OCI-LY7 (cell line): ENCODE data around the gene DGAT2.

Experiments used
- EZH2phosphoT487 ChIP-seq: fragments of 200-600 bp; sonication (generic); IDR thresholded peaks from 2 replicates; pipeline ENCODE4 v1.6.1; 2018; ENCODE audit warnings: low read depth, borderline replicate concordance, mild to moderate bottlenecking, mixed run types, antibody characterized with exemption, low read length, moderate library complexity, mixed read lengths
- TF ChIP-seq, protein P1 (sequence below): fragments of 200-600 bp; sonication (generic); conservative IDR thresholded peaks from 2 replicates; pipeline ENCODE4 v1.5.1; 2014; ENCODE audit warnings: mild to moderate bottlenecking, antibody characterized with exemption, low read length, moderate library complexity, mixed read lengths

DNA sequence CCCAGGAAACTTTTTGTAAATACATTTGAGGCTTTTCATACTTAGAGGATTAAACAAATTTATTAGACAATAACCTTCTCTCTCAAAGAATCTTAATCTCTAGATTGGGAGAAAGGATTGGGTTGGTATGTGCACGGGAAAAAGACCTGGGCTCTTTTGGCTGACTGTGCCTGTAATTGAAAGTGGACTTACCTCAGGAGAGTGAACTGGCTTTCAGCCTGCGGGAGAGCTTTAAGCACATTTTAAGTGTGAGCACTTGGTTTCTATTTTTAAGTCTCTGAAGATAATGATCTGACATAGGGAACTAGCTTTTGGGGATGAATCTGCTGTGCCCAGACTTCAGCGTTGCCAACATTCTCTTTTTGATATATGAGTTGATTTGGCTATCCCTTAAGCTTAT lies 82.2 kb downstream of the DGAT2 start:
- TF ChIP-seq, protein P1, sequence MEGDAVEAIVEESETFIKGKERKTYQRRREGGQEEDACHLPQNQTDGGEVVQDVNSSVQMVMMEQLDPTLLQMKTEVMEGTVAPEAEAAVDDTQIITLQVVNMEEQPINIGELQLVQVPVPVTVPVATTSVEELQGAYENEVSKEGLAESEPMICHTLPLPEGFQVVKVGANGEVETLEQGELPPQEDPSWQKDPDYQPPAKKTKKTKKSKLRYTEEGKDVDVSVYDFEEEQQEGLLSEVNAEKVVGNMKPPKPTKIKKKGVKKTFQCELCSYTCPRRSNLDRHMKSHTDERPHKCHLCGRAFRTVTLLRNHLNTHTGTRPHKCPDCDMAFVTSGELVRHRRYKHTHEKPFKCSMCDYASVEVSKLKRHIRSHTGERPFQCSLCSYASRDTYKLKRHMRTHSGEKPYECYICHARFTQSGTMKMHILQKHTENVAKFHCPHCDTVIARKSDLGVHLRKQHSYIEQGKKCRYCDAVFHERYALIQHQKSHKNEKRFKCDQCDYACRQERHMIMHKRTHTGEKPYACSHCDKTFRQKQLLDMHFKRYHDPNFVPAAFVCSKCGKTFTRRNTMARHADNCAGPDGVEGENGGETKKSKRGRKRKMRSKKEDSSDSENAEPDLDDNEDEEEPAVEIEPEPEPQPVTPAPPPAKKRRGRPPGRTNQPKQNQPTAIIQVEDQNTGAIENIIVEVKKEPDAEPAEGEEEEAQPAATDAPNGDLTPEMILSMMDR = no peak
- TF ChIP-seq EZH2phosphoT487 = no peak
